Measurements from ENCODE around the gene DRP2.

The DRP2 gene

DNA sequence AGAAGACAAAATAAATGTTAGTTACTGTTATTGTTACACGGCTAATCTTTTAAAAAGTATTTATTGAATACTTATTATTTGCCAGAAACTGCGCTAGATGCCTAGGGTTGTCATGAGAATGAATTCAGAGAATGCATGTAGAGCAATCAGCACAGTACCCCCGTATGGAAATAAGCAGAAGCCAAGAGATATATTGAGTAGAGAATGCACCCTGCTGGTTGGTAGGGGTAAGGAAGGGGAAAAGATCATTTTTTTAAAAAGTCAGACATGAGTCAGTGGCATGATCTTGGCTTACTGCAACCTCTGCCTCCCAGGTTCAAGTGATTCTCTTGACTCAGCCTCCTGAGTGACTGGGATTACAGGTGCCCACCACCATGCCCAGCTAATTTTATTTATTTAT, 13.1 kb upstream of the DRP2 start:
- no peak overlapping the region for H3K4me2 ChIP-seq (ENCODE audit: low read length)

DNA sequence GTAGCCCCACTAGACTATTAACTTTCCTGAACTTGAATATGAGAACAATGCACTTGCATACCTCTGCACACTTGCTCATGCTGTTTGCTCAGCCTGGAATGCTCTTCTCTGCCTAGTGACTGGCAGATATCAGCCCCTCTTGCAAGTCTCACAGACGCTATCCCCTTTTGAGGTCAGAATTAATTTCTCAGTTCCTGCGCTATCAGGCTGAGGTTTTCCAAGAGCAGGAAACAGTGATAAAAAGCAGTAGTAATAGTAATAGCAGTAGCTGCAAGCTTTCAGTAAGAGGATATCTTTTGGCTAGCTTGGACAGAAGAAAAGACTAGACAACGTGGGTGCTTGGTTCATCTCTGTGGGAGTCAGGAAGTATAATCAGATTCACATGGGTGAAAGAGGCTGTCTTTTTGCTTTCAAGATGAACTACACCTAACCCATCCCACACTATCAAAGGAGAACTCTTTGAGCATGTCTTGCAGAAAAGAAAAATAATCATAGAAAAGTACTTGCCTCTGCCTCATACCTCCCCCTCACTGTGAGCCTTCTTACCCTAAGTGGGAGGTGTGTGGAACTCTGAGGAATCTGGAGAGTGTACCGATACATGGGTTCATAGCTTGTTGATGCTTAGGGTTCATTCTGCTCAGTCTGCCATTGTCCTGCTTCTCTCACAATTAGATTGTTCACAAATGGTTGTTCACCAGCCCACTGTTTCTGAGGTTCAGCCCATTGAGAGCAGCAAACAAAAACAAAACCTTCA, 11.3 kb upstream of the DRP2 start:
- TF ChIP-seq, protein P1, sequence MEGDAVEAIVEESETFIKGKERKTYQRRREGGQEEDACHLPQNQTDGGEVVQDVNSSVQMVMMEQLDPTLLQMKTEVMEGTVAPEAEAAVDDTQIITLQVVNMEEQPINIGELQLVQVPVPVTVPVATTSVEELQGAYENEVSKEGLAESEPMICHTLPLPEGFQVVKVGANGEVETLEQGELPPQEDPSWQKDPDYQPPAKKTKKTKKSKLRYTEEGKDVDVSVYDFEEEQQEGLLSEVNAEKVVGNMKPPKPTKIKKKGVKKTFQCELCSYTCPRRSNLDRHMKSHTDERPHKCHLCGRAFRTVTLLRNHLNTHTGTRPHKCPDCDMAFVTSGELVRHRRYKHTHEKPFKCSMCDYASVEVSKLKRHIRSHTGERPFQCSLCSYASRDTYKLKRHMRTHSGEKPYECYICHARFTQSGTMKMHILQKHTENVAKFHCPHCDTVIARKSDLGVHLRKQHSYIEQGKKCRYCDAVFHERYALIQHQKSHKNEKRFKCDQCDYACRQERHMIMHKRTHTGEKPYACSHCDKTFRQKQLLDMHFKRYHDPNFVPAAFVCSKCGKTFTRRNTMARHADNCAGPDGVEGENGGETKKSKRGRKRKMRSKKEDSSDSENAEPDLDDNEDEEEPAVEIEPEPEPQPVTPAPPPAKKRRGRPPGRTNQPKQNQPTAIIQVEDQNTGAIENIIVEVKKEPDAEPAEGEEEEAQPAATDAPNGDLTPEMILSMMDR (IDR thresholded peaks at IDR 0.05; ENCODE audit: low read depth, low read length): no peak
- TF ChIP-seq EZH2phosphoT487 (IDR thresholded peaks at IDR 0.05; ENCODE audit: low read depth): no peak
- H2AFZ ChIP-seq (ENCODE audit: low read depth, low read length): no peak overlapping the region
- H3K4me1 ChIP-seq (ENCODE audit: low read length): peaks cover 20% of the 10 kb centered on the region
- H3K9me3 ChIP-seq (ENCODE audit: insufficient read depth, low read length): no peaks in the 10 kb centered on the region
- no peaks in the 10 kb centered on the region for H3K79me2 ChIP-seq (ENCODE audit: low read length)
- 0 out of 2 replicates have a peak overlapping the region, but pooled peaks have one; percentile 4 for H3K4me3 ChIP-seq (ENCODE audit: low read length)
- no peak overlapping the region for H3K27ac ChIP-seq (ENCODE audit: low read length)
- no peaks in the 10 kb centered on the region for H3K27me3 ChIP-seq (ENCODE audit: low read depth, low read length)
- H4K20me1 ChIP-seq (ENCODE audit: insufficient read depth, low read length): no peaks in the 10 kb centered on the region
- peak overlapping the region; percentile 40 for H3K4me2 ChIP-seq (ENCODE audit: low read length)
- no peak overlapping the region for H3K9ac ChIP-seq (ENCODE audit: low read length)
- H3K36me3 ChIP-seq (replicated peaks; ENCODE audit: low read depth, low read length): no peaks in the 10 kb centered on the region

More for the DNA sequence above, 13.1 kb upstream of the DRP2 start:
- no peak overlapping the region for H3K27ac ChIP-seq (ENCODE audit: low read length)
- TF ChIP-seq, protein P1 (IDR thresholded peaks at IDR 0.05; ENCODE audit: low read depth, low read length): peak; percentile 53
- TF ChIP-seq EZH2phosphoT487 (IDR thresholded peaks at IDR 0.05; ENCODE audit: low read depth): no peak
- H2AFZ ChIP-seq (ENCODE audit: low read depth, low read length): no peak overlapping the region
- no peaks in the 10 kb centered on the region for H3K27me3 ChIP-seq (ENCODE audit: low read depth, low read length)
- H3K4me3 ChIP-seq (ENCODE audit: low read length): no peak overlapping the region
- H3K79me2 ChIP-seq (ENCODE audit: low read length): no peaks in the 10 kb centered on the region
- H3K9ac ChIP-seq (ENCODE audit: low read length): no peak overlapping the region
- H3K4me1 ChIP-seq (ENCODE audit: low read length): peaks cover 20% of the 10 kb centered on the region
- H4K20me1 ChIP-seq (ENCODE audit: insufficient read depth, low read length): no peaks in the 10 kb centered on the region
- no peaks in the 10 kb centered on the region for H3K9me3 ChIP-seq (ENCODE audit: insufficient read depth, low read length)
- H3K36me3 ChIP-seq (replicated peaks; ENCODE audit: low read depth, low read length): no peaks in the 10 kb centered on the region

DNA sequence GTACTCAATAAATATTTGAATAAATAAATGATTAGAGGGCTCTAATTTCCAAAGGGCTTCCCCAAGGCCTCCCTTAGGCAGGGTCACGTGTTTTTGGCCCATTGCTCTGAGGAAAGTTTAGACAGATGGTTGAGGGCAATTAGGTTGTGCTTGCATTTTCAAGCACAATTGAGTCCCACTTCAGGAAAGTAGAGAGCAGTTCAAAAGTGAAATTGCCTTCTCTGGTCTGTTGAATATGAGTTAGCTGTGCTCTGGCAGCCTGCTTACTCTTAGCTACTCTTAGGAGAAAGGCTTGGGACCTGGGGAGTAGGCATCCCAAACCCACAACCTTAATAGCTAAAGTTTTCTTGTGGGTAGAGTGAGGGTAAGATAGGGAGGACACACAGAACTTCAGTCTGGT, 9.0 kb upstream of the DRP2 start:
- no peak overlapping the region for H3K4me2 ChIP-seq (ENCODE audit: low read length)
- no peak overlapping the region for H3K27ac ChIP-seq (ENCODE audit: low read length)
- no peaks in the 10 kb centered on the region for H3K79me2 ChIP-seq (ENCODE audit: low read length)
- H2AFZ ChIP-seq (ENCODE audit: low read depth, low read length): no peak overlapping the region
- no peaks in the 10 kb centered on the region for H4K20me1 ChIP-seq (ENCODE audit: insufficient read depth, low read length)
- no peak overlapping the region for H3K4me3 ChIP-seq (ENCODE audit: low read length)
- no peaks in the 10 kb centered on the region for H3K36me3 ChIP-seq (replicated peaks; ENCODE audit: low read depth, low read length)
- TF ChIP-seq, protein P1 (IDR thresholded peaks at IDR 0.05; ENCODE audit: low read depth, low read length): no peak
- TF ChIP-seq EZH2phosphoT487 (IDR thresholded peaks at IDR 0.05; ENCODE audit: low read depth): no peak
- no peaks in the 10 kb centered on the region for H3K27me3 ChIP-seq (ENCODE audit: low read depth, low read length)
- no peak overlapping the region for H3K9ac ChIP-seq (ENCODE audit: low read length)
- peaks cover 17% of the 10 kb centered on the region for H3K4me1 ChIP-seq (ENCODE audit: low read length)
- H3K9me3 ChIP-seq (ENCODE audit: insufficient read depth, low read length): no peaks in the 10 kb centered on the region

DNA sequence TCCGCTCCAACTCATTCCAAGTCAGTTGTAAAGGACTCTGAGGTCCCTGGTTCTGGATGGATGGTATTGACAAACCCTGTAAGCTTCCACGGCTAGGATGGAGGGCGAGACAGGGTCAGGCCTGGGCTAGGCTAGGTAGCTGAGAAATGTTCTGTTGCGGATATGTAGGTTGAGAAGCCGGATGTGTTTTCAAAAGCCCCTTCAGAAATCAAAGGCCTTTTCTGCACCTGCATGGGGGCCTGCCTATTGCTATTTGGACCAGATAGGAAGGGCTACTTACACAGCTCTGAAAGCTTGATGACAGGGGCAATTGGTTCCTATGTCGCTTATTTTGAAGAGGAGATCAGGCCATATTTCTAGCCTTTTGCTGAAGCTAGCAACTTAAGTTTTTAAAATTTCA, 1.9 kb upstream of the DRP2 start:
- H3K27me3 ChIP-seq (ENCODE audit: low read depth, low read length): no peaks in the 10 kb centered on the region
- no peaks in the 10 kb centered on the region for H3K79me2 ChIP-seq (ENCODE audit: low read length)
- H2AFZ ChIP-seq (ENCODE audit: low read depth, low read length): no peak overlapping the region
- H3K36me3 ChIP-seq (replicated peaks; ENCODE audit: low read depth, low read length): no peaks in the 10 kb centered on the region
- H3K4me1 ChIP-seq (ENCODE audit: low read length): no peaks in the 10 kb centered on the region
- no peak overlapping the region for H3K4me2 ChIP-seq (ENCODE audit: low read length)
- H3K27ac ChIP-seq (ENCODE audit: low read length): no peak overlapping the region
- H3K9me3 ChIP-seq (ENCODE audit: insufficient read depth, low read length): no peaks in the 10 kb centered on the region
- H3K9ac ChIP-seq (ENCODE audit: low read length): no peak overlapping the region
- TF ChIP-seq, protein P1 (IDR thresholded peaks at IDR 0.05; ENCODE audit: low read depth, low read length): no peak
- no peak for TF ChIP-seq EZH2phosphoT487 (IDR thresholded peaks at IDR 0.05; ENCODE audit: low read depth)
- H3K4me3 ChIP-seq (ENCODE audit: low read length): no peak overlapping the region
- no peaks in the 10 kb centered on the region for H4K20me1 ChIP-seq (ENCODE audit: insufficient read depth, low read length)
